Activated naive CD4-positive, alpha-beta T cell (primary cell): ENCODE data around the gene LMAN1.

Source experiments
- DNase-seq, 4 experiments: peaks; one replicate each; lab custom pipeline; 2025; lab: John Stamatoyannopoulos, UW

LMAN1 gene

DNA sequence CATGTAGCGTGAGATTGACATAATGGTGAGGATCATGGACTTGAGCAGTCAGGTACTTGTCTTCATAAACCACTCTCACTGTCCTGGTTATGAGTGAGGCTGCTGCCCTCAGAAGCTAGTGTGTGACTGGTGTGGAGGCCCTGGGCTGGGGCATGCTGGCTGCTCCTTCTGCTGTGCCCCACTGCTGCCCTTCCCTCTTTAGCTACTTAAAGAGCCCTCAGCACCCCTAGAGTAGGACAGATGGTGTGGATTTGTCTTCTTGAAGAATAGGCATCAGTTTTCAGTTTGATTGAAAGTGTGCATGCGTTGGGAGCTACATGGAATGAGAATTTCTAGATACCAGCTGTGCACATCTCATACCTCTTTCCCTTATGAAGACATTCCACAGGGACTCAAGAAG lies 56.1 kb downstream of the LMAN1 start:
- DNase-seq, result no peak

DNA sequence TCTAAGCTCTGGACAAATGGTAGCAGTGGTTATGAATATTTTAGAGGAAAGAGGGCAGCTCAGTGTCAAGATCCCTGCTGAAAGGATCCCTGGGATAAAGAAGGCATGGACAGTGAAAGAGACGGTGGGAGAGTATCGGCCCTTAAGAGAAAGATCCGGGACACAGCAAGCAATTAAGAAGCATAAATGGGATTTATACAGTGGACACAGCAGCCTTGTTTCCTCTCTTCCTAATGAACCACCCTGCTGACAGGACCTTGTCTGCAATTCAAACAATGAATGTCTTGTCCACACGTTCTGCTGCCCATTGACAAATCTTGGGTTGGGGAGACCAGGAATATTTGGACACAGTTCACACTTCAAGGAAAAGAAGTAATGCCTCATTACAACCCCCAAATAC lies 57.1 kb downstream of the LMAN1 start:
- DNase-seq, result no peak

DNA sequence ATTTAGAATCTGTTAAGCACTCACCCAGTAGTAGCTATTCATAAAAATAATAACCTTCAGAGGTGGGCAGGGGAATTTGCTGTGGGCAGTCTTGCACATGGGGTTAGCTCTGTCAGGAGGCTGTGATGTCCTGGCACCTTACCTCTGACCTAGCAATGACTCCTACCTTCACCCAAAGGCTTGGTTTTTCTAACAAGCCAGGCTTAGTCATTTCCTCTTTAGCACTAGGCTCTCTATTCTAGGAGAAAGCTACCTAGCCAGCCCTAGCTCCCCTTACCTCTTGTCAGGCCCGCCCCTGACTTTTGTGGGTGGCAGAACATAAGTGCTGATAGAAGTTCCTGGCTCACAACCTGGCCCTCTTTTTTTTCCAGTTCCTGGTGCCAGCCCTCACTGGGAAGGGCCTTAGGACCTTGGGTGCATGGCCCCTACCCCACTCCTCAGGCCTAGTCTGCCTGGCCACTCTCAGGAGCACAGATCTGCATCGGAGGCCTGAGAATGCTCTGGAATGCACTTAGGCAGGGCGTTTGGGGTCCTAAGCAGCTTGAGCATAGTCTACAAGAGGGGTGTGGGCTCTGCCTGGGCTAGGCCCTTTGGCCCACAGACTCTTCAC lies 58.3 kb downstream of the LMAN1 start:
- no peak for DNase-seq

DNA sequence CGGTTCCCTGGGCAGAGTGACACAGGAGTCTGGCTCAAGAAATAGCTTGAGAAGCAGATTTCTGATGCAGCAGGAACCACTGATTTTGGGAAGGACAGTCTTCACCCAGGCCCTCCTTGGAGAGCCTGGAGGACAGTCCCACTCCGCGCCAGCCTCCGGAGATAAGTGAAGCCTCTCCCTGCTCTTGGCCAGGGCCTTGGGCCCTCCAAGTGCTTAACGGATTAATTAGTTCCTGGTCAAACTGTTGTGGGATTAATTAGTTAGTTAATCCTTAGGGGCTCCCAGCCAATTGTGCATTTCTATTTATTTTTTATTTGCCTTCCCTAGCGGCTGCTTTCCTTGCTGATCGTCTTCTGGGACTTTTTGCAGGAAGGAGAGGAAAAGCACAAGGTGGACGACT lies 60.2 kb downstream of the LMAN1 start:
- DNase-seq, result no peak

DNA sequence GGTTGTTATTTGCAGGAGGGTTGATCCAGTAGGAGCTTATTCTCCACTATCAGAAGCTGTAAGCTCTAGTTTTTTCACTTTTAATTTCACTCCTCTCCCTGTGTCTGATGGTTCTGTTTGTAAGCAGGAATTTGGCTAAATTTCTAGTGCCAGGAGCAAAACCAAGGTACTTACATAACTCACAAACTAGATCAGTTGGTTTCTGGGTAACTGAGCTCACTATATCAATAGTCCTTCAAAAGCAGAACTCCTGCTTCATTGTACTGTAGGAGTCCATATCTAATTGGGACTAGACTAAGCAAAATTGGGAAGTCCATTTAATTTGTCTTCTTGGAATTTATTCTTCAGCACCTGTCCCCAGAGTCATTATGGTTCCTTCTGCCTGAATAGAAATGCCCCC lies 65.7 kb downstream of the LMAN1 start:
- DNase-seq, result no peak

DNA sequence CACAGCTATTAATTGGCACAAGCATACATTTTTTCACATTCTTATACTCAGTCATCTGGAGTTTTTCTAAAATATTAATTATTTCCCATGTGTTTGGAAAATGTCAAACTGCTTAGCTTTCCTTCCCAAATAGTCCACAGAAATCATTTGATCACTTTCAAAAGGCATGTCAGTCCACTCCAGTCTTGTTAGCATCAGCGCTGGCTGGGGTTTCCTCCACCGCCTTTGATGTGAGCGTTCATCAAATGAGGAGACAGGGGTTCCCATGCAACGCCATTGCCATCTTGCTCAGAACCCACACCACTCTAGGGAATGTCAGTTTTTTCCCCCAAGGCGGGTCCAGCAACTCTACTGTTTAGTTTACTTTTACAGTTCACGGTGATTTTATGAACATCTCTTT lies 72.7 kb downstream of the LMAN1 start:
- no peak for DNase-seq

DNA sequence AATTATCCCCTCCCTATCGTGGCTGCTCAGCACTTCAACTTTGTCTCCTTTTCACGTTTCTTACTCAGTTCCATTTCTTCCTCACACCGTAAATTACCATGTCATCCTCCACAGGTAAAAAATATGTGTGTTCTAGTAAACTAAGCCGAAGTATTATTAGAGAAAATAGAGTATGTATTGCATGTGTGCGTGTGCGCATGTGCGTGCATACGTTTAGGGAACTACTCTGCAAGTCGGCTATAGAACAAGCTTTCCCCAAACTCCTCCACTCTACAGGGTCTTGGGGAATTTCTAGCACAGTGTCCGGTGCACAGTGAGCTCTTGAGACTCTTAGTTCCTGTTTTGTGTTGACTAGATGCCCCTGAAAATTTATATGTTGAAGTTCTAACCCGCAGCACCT lies 76.7 kb downstream of the LMAN1 start:
- no peak for DNase-seq

DNA sequence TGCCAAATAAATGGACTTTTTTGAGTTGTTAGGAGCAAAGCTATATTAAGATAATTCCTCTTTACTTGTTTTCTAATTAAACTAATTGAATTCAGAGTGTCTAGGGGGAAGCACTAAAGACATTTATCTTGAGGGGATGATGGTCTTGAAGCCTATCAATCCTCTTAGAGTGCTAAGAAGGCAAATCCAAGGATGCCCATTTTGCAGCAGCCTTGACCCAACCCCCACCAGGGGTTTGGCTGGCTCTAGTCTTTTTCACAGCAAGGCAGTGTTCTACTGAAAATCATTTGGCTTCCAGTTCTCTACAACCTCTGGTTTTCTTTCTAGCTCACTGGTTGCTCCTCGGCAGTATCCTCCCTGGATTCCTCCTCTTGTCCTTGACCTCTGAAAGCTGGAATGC lies 79.3 kb downstream of the LMAN1 start:
- no peak for DNase-seq

DNA sequence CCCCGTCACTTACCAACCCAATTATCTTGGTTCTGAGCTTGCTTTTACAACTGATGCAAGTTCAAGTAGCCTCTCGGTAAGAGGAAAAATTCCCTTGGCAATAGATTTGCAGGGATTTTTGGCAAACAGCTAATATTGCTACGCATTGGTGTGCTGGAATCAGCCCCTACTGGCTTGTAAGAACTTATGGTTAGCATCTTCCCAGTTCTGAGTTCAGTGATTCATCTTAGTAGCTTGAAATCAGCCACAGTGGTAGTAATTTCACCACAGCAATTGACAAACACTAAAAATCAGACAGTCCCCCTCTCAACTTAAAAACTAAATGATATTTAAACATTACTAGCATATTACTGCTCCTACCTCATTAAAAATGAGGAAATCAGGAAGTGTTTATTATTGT lies 79.9 kb downstream of the LMAN1 start:
- no peak for DNase-seq

DNA sequence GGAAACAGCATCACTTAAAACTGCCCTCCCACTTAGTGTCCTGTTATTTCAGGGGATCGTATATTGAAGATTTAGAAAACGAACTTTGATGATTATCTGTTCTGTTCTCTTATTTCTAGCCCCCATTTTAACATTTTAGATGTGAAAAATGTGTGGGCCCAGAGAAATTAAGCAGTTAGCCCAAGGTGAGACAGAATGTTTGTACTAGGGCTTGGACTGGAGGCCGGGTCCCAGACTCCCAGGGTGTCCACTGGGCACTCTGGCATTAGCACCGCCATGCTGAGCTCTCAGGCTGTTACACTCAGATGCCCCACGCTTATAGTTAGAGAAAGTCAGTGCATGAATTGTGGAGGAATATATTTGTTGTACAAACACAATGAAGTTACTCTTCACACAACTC lies 80.3 kb downstream of the LMAN1 start:
- DNase-seq, result no peak
